Occipital lobe (tissue), 2 donors: ENCODE results near the gene FANCI. TPM values are rescaled to one million over a fixed set of nuclear protein-coding genes. Genes with fewer than 3 reads are reported as not detected.
"Not testable (repeated sequence)": the region's sequence is repeated elsewhere in the genome, so short reads cannot be mapped to it uniquely, and the experiment has no call there.

Source experiments
- DNase-seq: peaks from one replicate; lab custom pipeline; 2025; lab: John Stamatoyannopoulos, UW
- total RNA-seq: library from RNA; depleted of rRNA; stranded (reverse); fragments of >200 nt; gene quantifications from one replicate; pipeline ENCODE4 v1.2.3, GENCODE V29; 2014

FANCI gene
- total RNA-seq, 1 donor from 2014 or later: 12.6 TPM

GRCh38 chr15:89221543-89221942 lies 22.2 kb upstream of the FANCI start, which contains the start of gene RLBP1:
Gene RLBP1 (minus strand): TSS chr15:89221579. CDS start chr15:89218975, 2,604 bp downstream.
- DNase-seq: no peak

DNA sequence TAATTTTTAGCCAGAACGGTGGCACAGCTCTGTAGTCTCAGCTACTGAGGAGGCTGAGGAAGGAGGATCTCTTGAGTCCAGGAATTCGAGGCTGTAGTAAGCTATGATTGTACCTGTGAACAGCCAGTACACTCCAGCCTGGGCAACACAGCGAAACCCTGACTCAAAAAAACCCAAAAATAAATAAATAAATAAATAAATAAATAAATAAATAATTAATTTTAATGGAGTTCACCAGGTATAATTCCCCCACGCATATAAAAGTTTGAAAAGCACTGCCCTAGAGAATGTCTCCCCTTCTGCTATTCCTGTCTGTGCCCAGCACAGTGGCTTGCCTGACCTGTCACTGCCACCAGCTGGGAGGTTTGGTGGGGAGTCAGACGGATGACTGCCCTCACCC lies 18.2 kb upstream of the FANCI start:
- DNase-seq: no peak

- DNase-seq: no peak
Measured at GRCh38 chr15:89226359-89227221, 17.2 kb upstream of the FANCI start.

GRCh38 chr15:89227425-89227824 lies 16.4 kb upstream of the FANCI start:
- no peak for DNase-seq

DNA sequence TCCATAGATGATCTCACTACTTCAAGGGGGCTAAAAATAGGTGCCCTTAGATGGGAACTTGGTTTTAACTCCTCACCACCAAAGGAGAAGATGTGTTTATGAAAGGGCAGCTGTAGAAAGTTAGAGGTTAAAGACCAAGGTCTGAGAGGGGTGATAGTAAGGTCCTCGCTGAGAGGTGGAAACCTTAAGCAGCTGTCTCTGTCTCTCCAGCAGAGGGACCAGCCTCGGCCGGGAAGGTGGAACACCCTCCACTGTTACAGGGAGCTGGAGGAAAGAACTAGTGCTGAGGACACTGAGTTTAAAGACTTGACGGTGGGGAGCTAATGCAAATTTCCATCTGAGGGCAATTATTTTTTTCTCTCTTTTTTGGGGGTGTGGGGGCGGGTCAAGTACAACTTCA lies 13.5 kb upstream of the FANCI start:
- DNase-seq: no peak

- no peak for DNase-seq
Measured at GRCh38 chr15:89231832-89232231, 11.9 kb upstream of the FANCI start.

GRCh38 chr15:89239883-89240810 lies 3.6 kb upstream of the FANCI start:
- not testable (repeated sequence) for DNase-seq

DNA sequence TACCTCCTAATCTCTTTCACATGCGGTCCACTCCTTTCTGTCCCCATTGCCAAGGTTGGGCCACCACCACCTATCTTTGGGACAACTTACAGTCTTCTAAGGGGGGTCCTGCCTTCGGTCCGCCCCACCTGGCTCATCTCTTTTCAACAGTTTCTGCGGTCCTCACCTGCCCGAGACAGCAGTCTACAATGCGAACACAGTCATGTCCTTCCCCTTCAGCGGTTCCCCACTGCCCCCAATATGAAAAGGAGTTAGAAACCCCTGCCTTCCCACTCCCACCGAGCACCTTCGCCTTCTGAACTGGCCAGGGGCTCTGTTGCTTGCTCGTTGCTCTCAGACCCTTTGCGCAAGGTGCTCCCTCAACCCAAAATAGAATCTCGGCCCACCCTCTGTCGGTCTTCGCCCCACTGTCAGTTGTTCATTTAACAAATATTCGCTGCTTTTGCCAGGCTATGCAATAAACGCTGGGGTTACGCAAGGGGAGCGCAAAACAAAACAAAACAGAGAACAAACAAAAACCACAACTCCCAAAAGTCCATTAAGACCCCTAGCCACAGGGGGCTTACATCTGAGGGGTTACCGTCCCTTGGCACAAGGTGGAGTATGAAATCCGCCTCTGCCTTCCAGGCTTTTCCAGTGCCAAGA lies 611 bp upstream of the FANCI start:
- DNase-seq: no peak

DNA sequence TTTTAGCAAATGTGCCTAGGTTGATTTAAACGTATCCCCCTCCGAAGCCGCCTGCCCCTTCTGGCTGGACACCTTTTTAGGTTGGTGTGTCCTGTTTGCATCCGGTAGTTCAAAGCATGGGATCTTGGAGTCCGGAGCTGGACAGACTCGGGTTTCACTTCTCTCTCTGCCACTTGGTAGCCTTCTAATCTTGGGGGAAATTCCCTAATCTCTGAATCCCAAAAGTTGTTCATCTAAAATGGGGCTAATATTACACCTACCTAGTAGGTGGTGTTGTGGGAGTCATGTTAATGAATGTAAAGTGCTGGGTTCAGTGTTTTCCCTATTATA lies 760 bp downstream of the FANCI start:
- DNase-seq: no peak

- no peak for DNase-seq
Measured at GRCh38 chr15:89247446-89247845, 3.7 kb downstream of the FANCI start.

DNA sequence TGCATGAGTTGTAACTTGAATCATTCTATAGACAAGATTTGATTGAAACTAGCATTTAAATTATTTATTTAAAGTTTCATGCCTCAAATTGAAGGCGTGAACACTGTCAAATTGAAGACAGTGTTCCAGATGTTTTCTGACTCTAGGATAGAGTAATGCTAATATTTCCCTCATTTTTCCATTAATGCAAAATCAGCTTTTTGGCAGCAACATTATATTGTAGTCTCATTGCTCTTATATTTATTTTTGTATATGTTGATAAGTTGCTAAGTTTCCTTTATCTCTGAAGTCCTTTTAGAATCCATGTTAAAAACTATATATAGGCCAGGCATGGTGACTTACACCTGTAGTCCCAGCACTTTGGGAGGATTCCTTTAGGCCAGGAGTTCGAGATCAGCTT lies 4.8 kb downstream of the FANCI start:
- DNase-seq: no peak

DNA sequence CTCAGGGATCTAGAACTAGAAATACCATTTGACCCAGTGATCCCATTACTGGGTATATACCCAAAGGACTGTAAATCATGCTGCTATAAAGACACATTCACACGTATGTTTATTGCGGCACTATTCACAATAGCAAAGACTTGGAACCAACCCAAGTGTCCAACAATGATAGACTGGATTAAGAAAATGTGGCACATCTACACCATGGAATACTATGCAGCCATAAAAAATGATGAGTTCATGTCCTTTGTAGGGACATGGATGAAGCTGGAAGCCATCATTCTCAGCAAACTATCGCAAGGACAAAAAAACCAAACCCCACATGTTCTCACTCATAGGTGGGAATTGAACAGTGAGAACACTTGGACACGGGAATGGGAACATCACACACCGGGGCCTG lies 6.4 kb downstream of the FANCI start:
- DNase-seq: not testable (repeated sequence)

DNA sequence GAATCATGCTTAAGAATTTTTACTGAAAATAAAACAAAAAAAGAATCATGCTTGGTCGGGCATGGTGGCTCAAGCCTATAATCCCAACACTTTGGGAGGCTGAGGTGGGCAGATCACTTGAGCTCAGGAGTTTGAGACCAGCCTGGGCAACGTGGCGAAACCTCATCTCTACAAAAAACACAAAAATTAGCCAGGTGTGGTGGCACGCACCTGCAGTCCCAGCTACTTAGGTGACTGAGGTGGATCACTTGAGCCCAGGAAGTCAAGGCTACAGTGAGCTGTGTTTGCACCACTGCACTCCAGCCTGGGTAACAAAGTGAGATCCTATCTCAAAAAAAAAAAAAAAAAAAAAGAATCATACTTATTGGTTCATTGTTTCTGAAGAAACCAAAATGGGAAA lies 33.5 kb downstream of the FANCI start:
- not testable (repeated sequence) for DNase-seq

GRCh38 chr15:89278307-89278706 lies 34.5 kb downstream of the FANCI start:
- DNase-seq: no peak

GRCh38 chr15:89282631-89283030 lies 38.9 kb downstream of the FANCI start:
- DNase-seq: no peak

DNA sequence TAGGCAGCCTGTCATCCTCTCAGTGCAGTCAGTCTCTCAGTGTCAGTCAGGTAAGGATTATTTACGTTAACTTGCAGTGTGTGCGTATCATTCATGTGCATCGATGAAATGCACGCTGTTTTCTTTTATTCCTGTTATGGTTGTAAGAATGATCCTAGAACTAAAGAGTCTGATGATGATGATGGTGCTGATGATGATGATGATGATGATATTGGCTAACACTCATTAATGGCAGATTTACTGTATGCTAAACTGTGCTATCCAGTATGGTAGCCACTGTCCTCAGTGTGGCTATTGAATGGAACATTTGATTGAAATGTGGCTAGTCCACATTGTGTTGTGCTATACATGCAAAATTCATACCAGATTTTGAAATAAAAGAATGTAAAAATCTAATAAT lies 39.4 kb downstream of the FANCI start:
- DNase-seq: no peak

GRCh38 chr15:89291934-89292438 lies 48.2 kb downstream of the FANCI start:
- no peak for DNase-seq

- DNase-seq: no peak
Measured at GRCh38 chr15:89293012-89293411, 49.2 kb downstream of the FANCI start.

GRCh38 chr15:89299896-89300295 lies 56.1 kb downstream of the FANCI start:
- DNase-seq: no peak

DNA sequence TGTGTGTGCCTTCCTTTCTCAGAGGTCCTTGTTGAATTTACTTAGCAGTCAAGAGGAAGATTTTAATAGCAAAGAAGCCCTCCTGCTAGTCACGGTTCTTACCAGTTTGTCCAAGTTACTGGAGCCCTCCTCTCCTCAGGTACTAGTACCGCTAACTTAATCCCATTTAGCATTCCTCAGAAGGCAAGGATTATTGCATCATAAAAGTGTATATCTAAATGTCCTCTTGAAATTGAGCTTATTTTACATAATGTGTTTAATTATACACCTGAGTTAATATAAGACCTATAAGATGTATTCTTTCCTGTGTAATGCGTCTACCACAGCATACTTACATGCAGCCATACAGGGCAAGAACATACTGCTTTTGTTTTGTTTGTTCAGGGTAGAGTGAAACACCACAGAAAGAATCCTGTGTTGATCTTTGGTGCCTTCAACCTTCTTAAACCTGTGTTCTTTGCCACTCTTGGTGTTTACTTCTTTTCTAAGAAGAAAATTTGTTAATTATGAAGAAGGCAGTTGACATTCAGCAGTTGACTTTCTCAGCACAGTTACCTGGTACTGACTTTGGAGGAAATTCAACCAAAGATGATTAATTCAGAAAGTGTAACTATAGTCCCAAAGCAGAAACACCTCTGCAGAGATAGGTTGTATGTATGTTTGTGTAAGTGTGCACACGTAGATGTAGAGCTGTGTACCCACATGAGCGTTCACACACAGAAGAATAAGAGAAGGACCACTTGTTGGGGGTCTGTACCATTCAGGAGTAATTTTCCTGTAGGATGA lies 57.7 kb downstream of the FANCI start:
- DNase-seq: no peak

DNA sequence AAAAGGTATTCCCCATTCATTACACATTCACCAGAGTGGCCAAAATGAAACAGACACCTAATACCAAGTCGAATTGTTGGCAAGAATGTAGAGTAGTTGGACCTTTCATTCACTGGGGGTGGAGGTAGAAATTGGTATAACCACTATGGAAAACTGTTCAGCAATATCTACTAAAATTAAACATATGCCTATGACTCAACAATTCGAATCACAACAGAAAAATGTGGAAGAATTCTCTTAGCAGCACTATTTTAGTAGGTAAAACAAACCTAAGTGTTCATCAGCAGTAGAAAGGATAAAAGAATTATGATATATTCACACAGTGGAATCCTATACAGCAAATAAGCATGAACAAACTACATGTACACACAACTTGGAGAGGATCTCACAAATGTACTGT lies 60.2 kb downstream of the FANCI start:
- no peak for DNase-seq
